KMS-11 (cell line): ENCODE results near the gene TMEM235.

Experiments used
- H2AFZ ChIP-seq: fragments of 200-600 bp; sonication (generic); 2 replicates; pipeline ENCODE4 v1.6.1; 2016; ENCODE audit warnings: antibody characterized with exemption, mixed run types, low read depth
- H3K27ac ChIP-seq: fragments of 200-600 bp; sonication (generic); 2 replicates; pipeline ENCODE4 v1.6.1; 2016; ENCODE audit warnings: mild to moderate bottlenecking, mixed run types
- H3K27me3 ChIP-seq: fragments of 200-600 bp; sonication (generic); 2 replicates; pipeline ENCODE4 v1.6.1; 2017; ENCODE audit warnings: mild to moderate bottlenecking, low read depth, mixed run types, moderate library complexity; ENCODE audit not compliant: insufficient read depth
- H3K36me3 ChIP-seq: fragments of 200-600 bp; sonication (generic); 2 replicates; pipeline ENCODE4 v1.6.1; 2017; ENCODE audit warnings: mild to moderate bottlenecking, mixed run types; ENCODE audit not compliant: insufficient read depth
- H3K4me1 ChIP-seq: fragments of 200-600 bp; sonication (generic); 2 replicates; pipeline ENCODE4 v1.6.1; 2016; ENCODE audit warnings: mild to moderate bottlenecking, low read depth, mixed run types; ENCODE audit not compliant: poor library complexity, severe bottlenecking
- H3K4me2 ChIP-seq: fragments of 200-600 bp; sonication (generic); 2 replicates; pipeline ENCODE4 v1.7.0; 2016; ENCODE audit warnings: mild to moderate bottlenecking, mixed run types
- H3K4me3 ChIP-seq: fragments of 200-600 bp; sonication (generic); IDR thresholded peaks from 2 replicates; pipeline ENCODE4 v1.6.1; 2017; ENCODE audit warnings: low read depth, low read length, mixed read lengths; ENCODE audit not compliant: insufficient read depth
- H3K79me2 ChIP-seq: fragments of 200-600 bp; sonication (generic); 2 replicates; pipeline ENCODE4 v1.6.1; 2016; ENCODE audit warnings: low read depth, mixed run types; ENCODE audit not compliant: insufficient read depth
- H3K9ac ChIP-seq: fragments of 200-600 bp; sonication (generic); 2 replicates; pipeline ENCODE4 v1.6.1; 2016; ENCODE audit warnings: mild to moderate bottlenecking, mixed run types
- H4K20me1 ChIP-seq: fragments of 200-600 bp; sonication (generic); 2 replicates; pipeline ENCODE4 v1.6.1; 2016; ENCODE audit warnings: mild to moderate bottlenecking, mixed run types; ENCODE audit not compliant: insufficient read depth
- TF ChIP-seq, protein P1 (sequence below): fragments of 200-600 bp; sonication (generic); conservative IDR thresholded peaks from 2 replicates; pipeline ENCODE4 v1.6.1; 2017; ENCODE audit warnings: low read depth, mild to moderate bottlenecking, antibody characterized with exemption, low read length, moderate library complexity, mixed read lengths

The TMEM235 gene

DNA sequence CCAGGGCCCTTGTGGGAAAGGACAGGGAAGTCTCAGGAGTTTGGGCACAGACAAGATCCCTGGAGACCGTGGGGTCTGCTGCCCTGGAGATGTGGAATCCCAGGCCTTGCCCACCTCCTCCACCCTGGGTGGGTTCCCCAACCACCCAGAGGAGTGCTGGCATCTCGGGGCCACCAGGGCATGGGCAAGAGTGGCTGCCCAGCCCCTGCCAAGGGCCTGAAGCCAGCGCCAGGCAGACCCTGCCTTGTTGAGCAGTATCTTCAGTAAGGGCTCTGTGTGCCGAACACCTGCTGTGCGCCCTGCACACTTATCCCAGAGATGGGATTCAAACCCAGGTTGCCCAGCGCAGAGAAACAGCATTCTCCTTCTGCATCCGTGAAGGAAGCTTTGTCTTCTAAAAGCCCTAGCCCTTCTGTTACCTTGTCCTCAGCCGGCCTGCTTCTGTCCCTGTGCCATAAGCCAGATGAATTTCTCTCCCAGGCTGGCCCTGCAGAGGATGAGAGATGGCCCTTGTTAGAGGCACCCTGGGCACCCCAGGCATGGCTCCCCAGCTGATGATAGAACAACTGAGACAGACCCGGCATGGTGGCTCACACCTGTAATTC lies 32.4 kb downstream of the TMEM235 start:
- no peak overlapping the region for H3K4me3 ChIP-seq
- TF ChIP-seq, protein P1, sequence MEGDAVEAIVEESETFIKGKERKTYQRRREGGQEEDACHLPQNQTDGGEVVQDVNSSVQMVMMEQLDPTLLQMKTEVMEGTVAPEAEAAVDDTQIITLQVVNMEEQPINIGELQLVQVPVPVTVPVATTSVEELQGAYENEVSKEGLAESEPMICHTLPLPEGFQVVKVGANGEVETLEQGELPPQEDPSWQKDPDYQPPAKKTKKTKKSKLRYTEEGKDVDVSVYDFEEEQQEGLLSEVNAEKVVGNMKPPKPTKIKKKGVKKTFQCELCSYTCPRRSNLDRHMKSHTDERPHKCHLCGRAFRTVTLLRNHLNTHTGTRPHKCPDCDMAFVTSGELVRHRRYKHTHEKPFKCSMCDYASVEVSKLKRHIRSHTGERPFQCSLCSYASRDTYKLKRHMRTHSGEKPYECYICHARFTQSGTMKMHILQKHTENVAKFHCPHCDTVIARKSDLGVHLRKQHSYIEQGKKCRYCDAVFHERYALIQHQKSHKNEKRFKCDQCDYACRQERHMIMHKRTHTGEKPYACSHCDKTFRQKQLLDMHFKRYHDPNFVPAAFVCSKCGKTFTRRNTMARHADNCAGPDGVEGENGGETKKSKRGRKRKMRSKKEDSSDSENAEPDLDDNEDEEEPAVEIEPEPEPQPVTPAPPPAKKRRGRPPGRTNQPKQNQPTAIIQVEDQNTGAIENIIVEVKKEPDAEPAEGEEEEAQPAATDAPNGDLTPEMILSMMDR, result no peak
- H3K4me1 ChIP-seq, result peaks cover 38% of the 10 kb centered on the region
- no peak overlapping the region for H3K9ac ChIP-seq
- H2AFZ ChIP-seq, result no peak overlapping the region
- 0 out of 2 replicates have a peak, but pooled peaks cover 6% of the 10 kb centered on the region for H3K79me2 ChIP-seq
- no peak overlapping the region for H3K4me2 ChIP-seq
- no peaks in the 10 kb centered on the region for H3K36me3 ChIP-seq
- H3K27me3 ChIP-seq, result no peaks in the 10 kb centered on the region
- H4K20me1 ChIP-seq, result no peaks in the 10 kb centered on the region
- H3K27ac ChIP-seq, result no peak overlapping the region

DNA sequence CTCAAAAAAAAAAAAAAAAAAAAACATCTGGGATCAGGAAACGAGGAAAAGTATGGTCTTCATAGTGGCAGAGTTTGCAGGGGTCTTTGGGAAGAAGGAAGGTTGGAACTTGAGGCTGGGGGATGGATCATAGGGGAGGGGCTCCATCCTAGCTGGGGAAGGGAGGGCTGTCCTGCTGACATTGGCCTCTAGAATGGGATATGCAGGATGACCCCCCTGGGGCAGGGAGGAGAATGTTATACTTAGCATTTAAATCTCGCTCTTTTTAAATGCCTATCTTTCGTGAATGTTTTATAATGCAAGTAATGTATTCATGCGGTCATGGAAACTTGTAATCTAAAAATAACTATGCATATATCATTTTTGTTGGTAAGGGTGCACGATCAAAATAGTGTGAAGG lies 33.2 kb downstream of the TMEM235 start:
- Histone ChIP-seq H3K27ac (no peak overlapping the region), H3K9ac (no peak overlapping the region), H3K27me3 (no peaks in the 10 kb centered on the region), H4K20me1 (no peaks in the 10 kb centered on the region), H2AFZ (no peak overlapping the region), H3K4me3 (no peak overlapping the region), H3K4me1 (peaks cover 30% of the 10 kb centered on the region), H3K4me2 (no peak overlapping the region), H3K79me2 (0 out of 2 replicates have a peak, but pooled peaks cover 6% of the 10 kb centered on the region), H3K36me3 (no peaks in the 10 kb centered on the region)
- TF ChIP-seq, protein P1, result no peak

DNA sequence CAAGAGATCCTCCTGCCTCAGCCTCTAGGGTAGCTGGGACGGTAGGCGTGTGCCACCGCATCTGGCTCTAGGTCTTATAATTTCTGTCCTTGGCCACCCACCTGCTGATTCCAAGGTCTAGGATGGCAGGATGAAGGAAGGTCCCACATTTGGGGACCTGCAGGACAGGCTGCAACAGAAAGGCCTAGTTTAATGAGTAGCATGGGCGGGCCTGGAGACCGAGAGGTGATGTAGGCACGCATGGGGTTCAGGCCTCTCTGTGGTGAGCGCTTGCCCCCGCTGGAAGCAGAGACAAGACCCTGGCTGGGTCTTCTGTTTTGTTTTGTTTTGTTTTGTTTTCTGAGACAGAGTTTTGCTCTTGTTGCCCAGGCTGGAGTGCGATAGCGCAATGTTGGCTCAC lies 33.7 kb downstream of the TMEM235 start:
- Histone ChIP-seq H3K27me3 (no peaks in the 10 kb centered on the region), H3K36me3 (no peaks in the 10 kb centered on the region), H3K27ac (no peak overlapping the region), H4K20me1 (no peaks in the 10 kb centered on the region), H3K4me3 (no peak overlapping the region), H3K9ac (no peak overlapping the region), H2AFZ (no peak overlapping the region), H3K4me1 (peaks cover 25% of the 10 kb centered on the region), H3K79me2 (0 out of 2 replicates have a peak, but pooled peaks cover 6% of the 10 kb centered on the region), H3K4me2 (no peak overlapping the region)
- TF ChIP-seq, protein P1, result no peak

DNA sequence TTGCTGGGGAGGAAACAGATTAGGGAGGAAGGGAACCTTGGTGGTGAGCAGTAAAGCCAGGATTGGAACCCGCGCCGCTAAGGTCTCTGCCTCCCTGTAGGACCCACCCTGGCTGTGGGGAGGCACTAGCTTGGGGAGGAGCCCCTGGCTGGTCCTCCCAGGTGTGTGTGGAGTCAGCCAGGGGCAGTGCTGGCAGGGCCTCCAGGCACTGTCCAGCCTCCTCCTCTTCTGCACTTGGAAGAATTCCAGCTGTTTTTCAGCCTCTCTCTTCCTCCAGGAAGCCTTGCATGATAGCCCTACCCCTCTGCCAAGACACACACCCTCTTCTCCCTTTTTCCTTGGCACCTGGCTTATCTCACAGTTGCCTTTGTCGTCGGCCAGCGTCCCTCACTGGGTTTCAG lies 34.8 kb downstream of the TMEM235 start:
- Histone ChIP-seq H3K36me3 (no peaks in the 10 kb centered on the region), H3K79me2 (no peaks in the 10 kb centered on the region), H3K27ac (no peak overlapping the region), H3K4me1 (peaks cover 19% of the 10 kb centered on the region), H3K4me3 (no peak overlapping the region), H3K27me3 (no peaks in the 10 kb centered on the region), H3K4me2 (no peak overlapping the region), H4K20me1 (no peaks in the 10 kb centered on the region), H3K9ac (no peak overlapping the region), H2AFZ (no peak overlapping the region)
- TF ChIP-seq, protein P1, result no peak
